Measurements from ENCODE around the gene ACR. TPM values are rescaled to one million over a fixed set of nuclear protein-coding genes. Genes with fewer than 3 reads are reported as not detected.

The ACR gene
- total RNA-seq, 1 donor from 2014 or later = 0.22 TPM

DNA sequence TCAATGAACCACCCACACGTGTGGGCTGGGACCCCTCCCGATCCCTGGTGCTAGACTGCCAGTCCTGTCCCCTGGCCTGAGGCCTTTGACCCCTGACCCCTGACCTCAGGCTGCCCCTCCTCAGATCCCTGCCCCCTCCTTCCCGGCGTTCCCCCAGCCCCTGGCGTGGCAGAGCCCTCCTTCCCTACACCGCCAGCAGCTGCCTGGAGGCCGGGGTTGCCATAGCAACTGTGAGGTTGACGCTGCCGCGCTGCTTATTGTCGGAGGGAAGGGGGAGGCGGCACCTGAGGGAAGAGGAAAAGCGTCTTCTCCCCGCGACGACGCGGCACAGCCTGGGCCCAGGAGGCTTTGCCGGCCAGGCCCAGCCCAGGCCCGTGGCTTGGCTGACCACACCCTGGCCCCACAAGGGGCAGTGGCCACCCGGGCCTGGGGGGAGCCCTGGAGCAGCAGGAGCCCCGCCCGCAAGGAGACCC lies 32.7 kb upstream of the ACR start:
- Mint-ChIP-seq H3K36me3 (peaks cover 4% of the 10 kb centered on the region), H3K9me3 (no peaks in the 10 kb centered on the region), H3K27me3 (no peaks in the 10 kb centered on the region), H3K4me1 (ENCODE audit: unreplicated experiment) (peaks cover 9% of the 10 kb centered on the region), H3K4me3 (no peak overlapping the region), H3K27ac (no peak overlapping the region)
- peak; percentile 87 for DNase-seq (ENCODE audit: extremely low spot score, unreplicated experiment)
- TF ChIP-seq, protein P1, sequence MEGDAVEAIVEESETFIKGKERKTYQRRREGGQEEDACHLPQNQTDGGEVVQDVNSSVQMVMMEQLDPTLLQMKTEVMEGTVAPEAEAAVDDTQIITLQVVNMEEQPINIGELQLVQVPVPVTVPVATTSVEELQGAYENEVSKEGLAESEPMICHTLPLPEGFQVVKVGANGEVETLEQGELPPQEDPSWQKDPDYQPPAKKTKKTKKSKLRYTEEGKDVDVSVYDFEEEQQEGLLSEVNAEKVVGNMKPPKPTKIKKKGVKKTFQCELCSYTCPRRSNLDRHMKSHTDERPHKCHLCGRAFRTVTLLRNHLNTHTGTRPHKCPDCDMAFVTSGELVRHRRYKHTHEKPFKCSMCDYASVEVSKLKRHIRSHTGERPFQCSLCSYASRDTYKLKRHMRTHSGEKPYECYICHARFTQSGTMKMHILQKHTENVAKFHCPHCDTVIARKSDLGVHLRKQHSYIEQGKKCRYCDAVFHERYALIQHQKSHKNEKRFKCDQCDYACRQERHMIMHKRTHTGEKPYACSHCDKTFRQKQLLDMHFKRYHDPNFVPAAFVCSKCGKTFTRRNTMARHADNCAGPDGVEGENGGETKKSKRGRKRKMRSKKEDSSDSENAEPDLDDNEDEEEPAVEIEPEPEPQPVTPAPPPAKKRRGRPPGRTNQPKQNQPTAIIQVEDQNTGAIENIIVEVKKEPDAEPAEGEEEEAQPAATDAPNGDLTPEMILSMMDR (conservative IDR thresholded peaks at IDR 0.05) = no peak

DNA sequence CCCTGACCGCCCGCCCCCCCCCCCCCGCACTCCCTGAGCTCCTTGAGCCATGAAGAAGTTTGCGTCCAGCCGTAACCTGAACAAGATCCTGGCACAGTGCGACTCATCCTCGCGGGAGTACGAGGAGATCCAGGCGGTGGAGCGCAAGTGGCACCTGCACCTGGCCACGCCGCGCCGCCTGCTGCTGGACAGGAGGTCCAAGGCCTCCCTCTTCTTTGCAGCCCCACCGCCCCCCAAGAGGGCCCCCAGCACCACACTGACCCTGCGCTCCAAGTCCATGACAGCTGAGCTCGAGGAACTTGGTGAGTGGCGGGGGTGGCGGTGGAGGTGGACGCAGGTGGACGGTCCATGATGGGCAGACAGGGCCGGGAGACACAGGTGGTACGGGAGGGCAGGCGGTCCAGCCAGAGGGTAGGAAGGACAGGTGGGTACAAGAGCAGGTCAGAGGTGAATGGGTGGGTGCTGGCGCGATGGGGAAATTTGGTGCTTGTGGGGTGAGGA lies 32.1 kb upstream of the ACR start:
- DNase-seq (ENCODE audit: extremely low spot score, unreplicated experiment) = no peak
- H3K36me3 Mint-ChIP-seq = peaks cover 8% of the 10 kb centered on the region
- TF ChIP-seq, protein P1 (conservative IDR thresholded peaks at IDR 0.05) = no peak
- H3K9me3 Mint-ChIP-seq = no peaks in the 10 kb centered on the region
- no peaks in the 10 kb centered on the region for H3K27me3 Mint-ChIP-seq
- H3K4me3 Mint-ChIP-seq = no peak overlapping the region
- peaks cover 14% of the 10 kb centered on the region for H3K4me1 Mint-ChIP-seq (ENCODE audit: unreplicated experiment)
- no peak overlapping the region for H3K27ac Mint-ChIP-seq

DNA sequence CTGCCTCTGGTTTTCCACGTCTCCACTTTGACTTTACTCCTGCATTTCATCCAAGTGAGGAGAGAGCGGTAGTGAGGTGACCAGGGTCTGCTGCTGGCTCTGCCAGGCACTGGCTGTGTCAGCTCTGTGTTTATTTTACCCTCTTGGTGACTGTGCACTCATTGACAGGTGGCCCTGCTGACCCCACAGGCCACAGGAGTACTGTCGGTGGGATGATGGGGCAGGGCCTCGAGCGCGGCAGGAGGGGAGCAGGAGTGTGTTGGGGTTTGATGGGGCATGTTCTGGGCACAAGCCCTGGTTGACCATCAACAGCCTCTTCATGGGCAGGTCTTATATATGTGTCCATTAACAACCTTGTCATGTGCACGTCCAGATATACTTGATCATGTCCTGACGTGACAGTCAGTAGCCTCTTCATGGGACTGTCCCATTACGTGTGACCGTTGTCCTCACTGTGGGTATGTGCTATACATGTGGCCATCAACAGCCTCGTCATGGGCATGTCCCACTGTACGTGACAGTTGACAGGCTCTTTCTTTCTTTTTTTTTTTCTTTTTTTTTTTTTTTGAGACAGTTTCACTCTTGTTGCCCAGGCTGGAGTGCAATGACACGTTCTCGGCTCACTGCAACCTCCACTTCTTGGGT lies 31.4 kb upstream of the ACR start:
- no peaks in the 10 kb centered on the region for H3K9me3 Mint-ChIP-seq
- H3K4me3 Mint-ChIP-seq = no peak overlapping the region
- H3K4me1 Mint-ChIP-seq (ENCODE audit: unreplicated experiment) = peaks cover 10% of the 10 kb centered on the region
- TF ChIP-seq, protein P1 (conservative IDR thresholded peaks at IDR 0.05) = no peak
- no peak for DNase-seq (ENCODE audit: extremely low spot score, unreplicated experiment)
- H3K27me3 Mint-ChIP-seq = no peaks in the 10 kb centered on the region
- peaks cover 5% of the 10 kb centered on the region for H3K36me3 Mint-ChIP-seq
- no peak overlapping the region for H3K27ac Mint-ChIP-seq

DNA sequence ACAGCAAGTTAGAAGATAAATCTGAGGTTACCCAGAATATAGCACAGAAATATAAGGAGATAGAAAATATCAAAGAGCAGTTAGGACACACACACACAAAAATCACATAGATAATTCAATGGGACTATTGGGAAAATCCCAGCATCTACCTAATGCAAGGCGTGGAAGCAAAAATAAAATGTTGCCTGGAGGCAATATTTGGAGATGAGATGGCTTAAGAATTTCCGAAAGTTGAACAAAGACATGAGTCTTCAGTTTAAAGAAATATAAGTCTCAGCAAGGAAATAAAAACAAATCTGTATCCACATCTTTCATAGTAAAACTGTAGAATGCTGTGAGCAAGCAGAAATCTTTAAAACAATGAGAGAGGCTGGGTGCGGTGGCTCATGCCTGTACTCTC lies 29.5 kb upstream of the ACR start:
- H3K4me1 Mint-ChIP-seq (ENCODE audit: unreplicated experiment) = peaks cover 6% of the 10 kb centered on the region
- H3K9me3 Mint-ChIP-seq = no peaks in the 10 kb centered on the region
- no peak overlapping the region for H3K27ac Mint-ChIP-seq
- peaks cover 5% of the 10 kb centered on the region for H3K36me3 Mint-ChIP-seq
- H3K27me3 Mint-ChIP-seq = no peaks in the 10 kb centered on the region
- DNase-seq (ENCODE audit: extremely low spot score, unreplicated experiment) = no peak
- TF ChIP-seq, protein P1 (conservative IDR thresholded peaks at IDR 0.05) = no peak
- H3K4me3 Mint-ChIP-seq = no peak overlapping the region

DNA sequence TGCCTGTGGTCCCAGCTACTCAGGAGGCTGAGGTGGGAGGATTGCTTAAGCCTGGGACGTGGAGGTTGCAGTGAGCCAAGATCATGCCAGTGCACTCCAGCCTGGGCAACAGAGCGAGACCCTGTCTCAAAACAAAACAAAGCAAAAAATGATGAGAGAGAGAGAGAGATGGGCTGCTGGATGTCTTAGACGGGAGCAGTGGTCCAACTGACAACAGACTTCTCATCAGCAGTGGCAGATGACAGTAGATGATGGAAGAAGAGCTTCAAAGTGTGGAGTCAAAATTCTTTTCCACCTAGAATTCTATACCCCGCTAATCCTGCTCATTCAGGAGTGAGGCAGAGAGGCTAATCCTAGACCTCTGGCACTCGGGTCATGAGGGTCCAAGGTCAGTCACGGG lies 29.0 kb upstream of the ACR start:
- H3K9me3 Mint-ChIP-seq = no peaks in the 10 kb centered on the region
- TF ChIP-seq, protein P1 (conservative IDR thresholded peaks at IDR 0.05) = no peak
- H3K4me3 Mint-ChIP-seq = no peak overlapping the region
- DNase-seq (ENCODE audit: extremely low spot score, unreplicated experiment) = no peak
- H3K27ac Mint-ChIP-seq = no peak overlapping the region
- peaks cover 6% of the 10 kb centered on the region for H3K4me1 Mint-ChIP-seq (ENCODE audit: unreplicated experiment)
- H3K36me3 Mint-ChIP-seq = peaks cover 5% of the 10 kb centered on the region
- no peaks in the 10 kb centered on the region for H3K27me3 Mint-ChIP-seq

Data from type B pancreatic cell (in vitro differentiated cells).